ENCODE data around the gene BTBD6.
"Not testable (repeated sequence)": the region's sequence is repeated elsewhere in the genome, so short reads cannot be mapped to it uniquely, and the experiment has no call there.

BTBD6 gene

GRCh38 chr14:105294142-105294597 is 45.8 kb downstream of the BTBD6 start:
- no peak for DNase-seq (ENCODE audit: low read depth, low spot score)

GRCh38 chr14:105297311-105297710 is 49.0 kb downstream of the BTBD6 start:
- DNase-seq (ENCODE audit: low read depth, low spot score) = not testable (repeated sequence)

- no peak for DNase-seq (ENCODE audit: low read depth, low spot score)
Observed at GRCh38 chr14:105299654-105300541, 51.6 kb downstream of the BTBD6 start.
